ENCODE results near the gene DNMT3A. TPM values are rescaled to one million over a fixed set of nuclear protein-coding genes. Genes with fewer than 3 reads are reported as not detected.

The DNMT3A gene
- total RNA-seq, 1 donor from 2014 or later, result 12.9 TPM

DNA sequence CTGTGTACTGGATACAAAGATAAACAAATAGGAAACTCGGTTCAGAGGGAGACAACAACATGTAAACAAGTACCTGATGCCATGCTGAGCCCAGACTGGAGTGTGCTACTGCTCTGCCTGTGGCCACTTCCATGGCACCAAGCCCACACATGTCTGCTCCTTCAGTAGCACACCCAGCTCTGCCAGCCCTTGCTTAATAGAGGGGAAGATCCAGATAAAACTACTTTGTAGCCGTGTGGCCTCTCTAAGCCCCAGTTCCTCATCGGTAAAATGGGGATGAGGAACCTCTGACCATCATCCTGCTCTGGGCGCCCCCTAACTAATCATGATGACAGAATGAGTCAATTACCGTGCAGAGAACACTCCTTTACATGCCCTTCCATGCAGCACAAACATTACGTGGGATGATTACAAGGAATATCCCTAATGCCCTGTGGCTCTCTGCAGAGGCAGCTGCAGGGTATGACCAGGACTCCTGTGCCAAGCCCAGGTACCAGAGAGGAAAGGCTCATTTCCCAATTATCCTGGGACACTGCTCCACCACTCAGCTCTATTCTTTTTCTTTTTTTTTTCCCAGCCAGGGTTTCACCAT lies 34.9 kb downstream of the DNMT3A start:
- H3K27me3 ChIP-seq (ENCODE audit: control insufficient read depth, insufficient read depth, low read length), result no peaks in the 10 kb centered on the region
- DNase-seq (ENCODE audit: low read depth), result peak; percentile 39
- no peak for FAIRE-seq

DNA sequence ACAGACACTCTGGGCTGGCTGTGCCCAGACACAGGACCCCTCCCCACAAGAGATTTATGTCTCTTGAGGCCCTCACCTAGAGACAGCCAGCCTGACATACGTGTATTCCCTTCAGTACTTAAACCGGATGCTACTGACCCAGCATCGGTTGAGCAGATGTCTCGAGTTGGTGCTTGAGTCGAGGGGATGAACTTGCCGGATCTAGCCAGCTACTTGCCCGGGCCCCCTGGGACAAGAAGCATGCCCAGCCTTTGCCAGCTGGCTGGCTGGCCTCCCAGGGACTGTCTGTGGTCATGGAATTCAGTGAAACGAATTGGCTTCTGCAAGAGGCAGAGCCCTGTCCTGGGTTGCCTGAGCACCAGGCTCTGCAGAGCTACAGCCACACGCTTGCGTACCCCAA lies 36.0 kb downstream of the DNMT3A start:
- TF ChIP-seq, protein P1, sequence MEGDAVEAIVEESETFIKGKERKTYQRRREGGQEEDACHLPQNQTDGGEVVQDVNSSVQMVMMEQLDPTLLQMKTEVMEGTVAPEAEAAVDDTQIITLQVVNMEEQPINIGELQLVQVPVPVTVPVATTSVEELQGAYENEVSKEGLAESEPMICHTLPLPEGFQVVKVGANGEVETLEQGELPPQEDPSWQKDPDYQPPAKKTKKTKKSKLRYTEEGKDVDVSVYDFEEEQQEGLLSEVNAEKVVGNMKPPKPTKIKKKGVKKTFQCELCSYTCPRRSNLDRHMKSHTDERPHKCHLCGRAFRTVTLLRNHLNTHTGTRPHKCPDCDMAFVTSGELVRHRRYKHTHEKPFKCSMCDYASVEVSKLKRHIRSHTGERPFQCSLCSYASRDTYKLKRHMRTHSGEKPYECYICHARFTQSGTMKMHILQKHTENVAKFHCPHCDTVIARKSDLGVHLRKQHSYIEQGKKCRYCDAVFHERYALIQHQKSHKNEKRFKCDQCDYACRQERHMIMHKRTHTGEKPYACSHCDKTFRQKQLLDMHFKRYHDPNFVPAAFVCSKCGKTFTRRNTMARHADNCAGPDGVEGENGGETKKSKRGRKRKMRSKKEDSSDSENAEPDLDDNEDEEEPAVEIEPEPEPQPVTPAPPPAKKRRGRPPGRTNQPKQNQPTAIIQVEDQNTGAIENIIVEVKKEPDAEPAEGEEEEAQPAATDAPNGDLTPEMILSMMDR (IDR thresholded peaks at IDR 0.05; ENCODE audit: insufficient read depth, low read length, severe bottlenecking), result no peak
- H3K4me3 ChIP-seq (ENCODE audit: low read depth, low read length), result no peak overlapping the region
- no peak for FAIRE-seq
- H3K36me3 ChIP-seq (ENCODE audit: control insufficient read depth, insufficient read depth, low read length), result peaks cover 2% of the 10 kb centered on the region
- no peak for DNase-seq (ENCODE audit: low read depth)
- no peaks in the 10 kb centered on the region for H3K27me3 ChIP-seq (ENCODE audit: control insufficient read depth, insufficient read depth, low read length)

More for the DNA sequence above, 34.9 kb downstream of the DNMT3A start:
- TF ChIP-seq, protein P1 (IDR thresholded peaks at IDR 0.05; ENCODE audit: insufficient read depth, low read length, severe bottlenecking), result no peak
- Histone ChIP-seq H3K4me3 (ENCODE audit: low read depth, low read length) (no peak overlapping the region), H3K36me3 (ENCODE audit: control insufficient read depth, insufficient read depth, low read length) (peaks cover 2% of the 10 kb centered on the region)

GRCh38 chr2:25304826-25305596 lies 36.7 kb downstream of the DNMT3A start:
- TF ChIP-seq, protein P1 (IDR thresholded peaks at IDR 0.05; ENCODE audit: insufficient read depth, low read length, severe bottlenecking), result no peak
- Histone ChIP-seq H3K36me3 (ENCODE audit: control insufficient read depth, insufficient read depth, low read length) (peaks cover 2% of the 10 kb centered on the region), H3K27me3 (ENCODE audit: control insufficient read depth, insufficient read depth, low read length) (no peaks in the 10 kb centered on the region), H3K4me3 (ENCODE audit: low read depth, low read length) (no peak overlapping the region)
- FAIRE-seq (no peak), DNase-seq (ENCODE audit: low read depth) (no peak)

DNA sequence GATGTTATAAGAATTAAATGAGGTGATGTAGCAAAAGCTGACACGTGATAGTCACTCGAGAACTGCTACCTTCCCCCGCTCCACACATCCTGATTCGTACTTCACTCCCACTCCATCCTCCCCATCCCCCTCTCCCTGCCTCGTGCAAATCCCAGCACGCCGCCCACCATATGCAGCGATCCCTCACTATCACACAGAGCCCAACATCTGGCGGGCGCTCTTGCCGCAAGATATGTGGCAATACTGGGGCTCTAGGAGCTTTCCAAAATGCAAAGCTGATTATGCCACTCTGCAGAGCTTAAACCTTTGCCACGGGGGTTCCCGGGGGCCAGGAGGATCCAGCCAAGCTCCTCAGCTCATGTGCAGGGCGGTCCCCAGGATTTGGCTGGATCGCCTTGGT lies 37.4 kb downstream of the DNMT3A start:
- TF ChIP-seq, protein P1 (IDR thresholded peaks at IDR 0.05; ENCODE audit: insufficient read depth, low read length, severe bottlenecking), result no peak
- DNase-seq (ENCODE audit: low read depth) (no peak), FAIRE-seq (no peak)
- no peaks in the 10 kb centered on the region for H3K27me3 ChIP-seq (ENCODE audit: control insufficient read depth, insufficient read depth, low read length)
- no peak overlapping the region for H3K4me3 ChIP-seq (ENCODE audit: low read depth, low read length)
- peaks cover 3% of the 10 kb centered on the region for H3K36me3 ChIP-seq (ENCODE audit: control insufficient read depth, insufficient read depth, low read length)

DNA sequence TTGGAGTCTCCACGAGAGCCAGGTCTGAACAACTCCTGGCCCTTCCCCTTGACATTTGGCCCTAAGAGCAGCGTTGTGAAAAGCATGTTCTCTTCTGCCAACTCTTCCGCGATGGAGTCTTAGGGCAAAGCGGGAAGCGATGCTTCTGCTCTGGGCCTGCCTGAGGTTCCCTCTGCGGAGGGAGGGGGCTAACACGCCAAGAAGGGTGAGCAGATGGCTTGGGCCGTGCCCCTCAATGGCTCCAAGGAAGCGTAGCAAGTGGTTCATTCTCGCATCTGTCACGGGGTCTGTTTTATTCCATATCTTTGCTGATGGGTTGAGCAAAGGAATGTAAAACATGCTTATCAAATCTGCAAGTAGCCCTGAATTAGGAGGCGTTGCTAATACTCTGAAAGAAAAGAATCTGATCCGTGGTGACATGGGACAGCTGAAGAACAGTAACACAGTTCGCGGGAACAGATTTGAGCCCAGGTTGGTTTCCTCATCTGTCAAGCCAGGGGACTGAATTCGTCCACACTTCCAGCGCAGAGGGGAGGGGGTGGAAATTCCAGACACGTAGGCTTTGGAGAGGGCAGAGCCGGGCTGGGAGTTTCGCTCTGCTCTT lies 38.0 kb downstream of the DNMT3A start:
- FAIRE-seq, result no peak
- Histone ChIP-seq H3K36me3 (ENCODE audit: control insufficient read depth, insufficient read depth, low read length) (peaks cover 2% of the 10 kb centered on the region), H3K27me3 (ENCODE audit: control insufficient read depth, insufficient read depth, low read length) (no peaks in the 10 kb centered on the region), H3K4me3 (ENCODE audit: low read depth, low read length) (no peak overlapping the region)
- DNase-seq (ENCODE audit: low read depth), result no peak
- TF ChIP-seq, protein P1 (IDR thresholded peaks at IDR 0.05; ENCODE audit: insufficient read depth, low read length, severe bottlenecking), result no peak

All from bronchial epithelial cell (primary cell).